ENCODE results near the gene LMAN2L.

Gene LMAN2L

DNA sequence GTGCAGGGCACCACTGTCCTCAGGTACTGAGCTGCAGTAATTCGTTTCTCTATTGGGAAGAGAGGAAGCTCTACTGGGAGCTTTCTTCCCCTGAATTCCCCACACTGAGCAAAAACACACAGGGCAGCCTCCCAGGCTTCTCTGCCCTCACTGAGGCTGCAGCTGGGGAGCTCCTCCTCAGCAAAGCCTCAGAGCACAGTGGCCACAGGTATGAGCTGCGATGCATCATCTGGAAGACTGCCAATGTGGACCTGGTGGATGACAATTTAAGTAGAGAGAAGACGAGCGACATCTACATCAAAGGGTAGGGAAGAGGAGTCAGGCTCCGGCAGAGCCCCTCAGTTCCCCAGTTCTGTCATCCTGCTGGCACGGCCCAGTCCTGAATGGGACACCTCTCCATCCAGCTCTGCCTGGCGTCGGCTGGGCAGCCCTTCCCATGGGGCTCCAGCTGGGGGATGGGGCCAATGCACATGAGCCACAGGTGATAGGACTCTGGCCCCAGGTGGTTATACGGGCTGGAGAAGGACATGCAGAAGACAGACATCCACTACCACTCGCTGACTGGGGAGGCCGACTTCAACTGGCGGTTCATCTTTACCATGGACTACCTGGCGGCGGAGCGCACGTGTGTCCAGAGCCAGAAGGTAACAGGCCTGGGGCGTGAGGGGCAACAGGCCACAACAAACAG is 37.6 kb downstream of the LMAN2L start:
- no peak for DNase-seq

DNA sequence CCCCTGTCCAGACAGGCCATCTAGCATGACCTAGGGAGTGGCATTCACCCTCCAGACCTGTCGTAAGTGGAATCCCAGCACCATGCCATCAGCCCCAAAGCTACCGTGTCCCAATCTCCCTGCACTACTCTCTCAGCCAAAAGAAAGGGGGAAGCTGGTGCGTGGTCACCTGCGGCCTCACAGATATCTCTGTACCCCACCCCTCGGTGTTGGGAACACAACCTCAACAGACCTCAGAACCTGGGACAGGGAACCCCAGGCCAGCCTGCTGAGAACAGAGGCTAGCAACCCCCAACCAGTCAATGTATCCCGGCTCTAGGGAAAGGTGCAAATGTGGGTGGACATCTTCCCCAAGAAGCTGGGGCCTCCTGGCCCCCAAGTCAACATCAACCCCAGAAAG is 38.2 kb downstream of the LMAN2L start:
- no peak for DNase-seq

DNA sequence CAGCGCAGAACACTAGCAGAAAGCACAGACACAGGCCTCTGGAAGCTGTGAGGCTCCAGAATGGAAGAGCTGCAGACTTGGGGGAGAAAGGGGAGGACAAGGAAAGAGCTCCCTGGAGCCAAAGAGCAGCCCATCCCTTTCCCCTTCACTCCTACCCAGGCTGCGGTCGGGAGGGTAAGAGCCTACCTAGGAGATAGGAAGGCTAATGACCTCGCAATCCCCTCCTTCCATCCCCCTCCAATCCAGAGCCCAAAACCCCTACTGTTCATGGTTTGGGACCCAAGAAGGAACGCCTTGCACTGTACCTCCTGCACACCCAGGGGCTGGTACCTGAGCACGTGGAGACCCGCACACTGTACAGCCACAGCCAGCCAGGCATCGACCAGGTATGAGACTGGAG is 39.8 kb downstream of the LMAN2L start:
- no peak for DNase-seq

DNA sequence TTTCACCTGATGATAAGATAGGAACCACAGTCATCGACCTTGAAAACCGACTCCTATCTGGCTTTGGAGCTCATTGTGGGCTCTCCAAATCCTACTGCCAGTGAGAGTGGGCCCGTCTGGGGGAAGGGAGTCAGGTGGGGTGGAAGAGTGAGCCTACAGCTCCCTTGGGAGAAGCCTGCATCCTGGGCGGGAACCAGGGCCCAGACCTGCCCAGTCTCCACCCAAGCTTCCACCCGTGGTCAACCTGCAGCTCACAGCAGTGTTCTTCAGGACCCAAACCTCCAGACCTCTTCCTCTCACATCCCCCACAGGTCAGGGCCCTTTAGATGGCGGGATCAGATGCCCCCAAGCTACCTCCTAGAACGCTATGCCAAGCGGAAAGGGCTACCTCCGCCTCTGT is 40.2 kb downstream of the LMAN2L start:
- DNase-seq: no peak

DNA sequence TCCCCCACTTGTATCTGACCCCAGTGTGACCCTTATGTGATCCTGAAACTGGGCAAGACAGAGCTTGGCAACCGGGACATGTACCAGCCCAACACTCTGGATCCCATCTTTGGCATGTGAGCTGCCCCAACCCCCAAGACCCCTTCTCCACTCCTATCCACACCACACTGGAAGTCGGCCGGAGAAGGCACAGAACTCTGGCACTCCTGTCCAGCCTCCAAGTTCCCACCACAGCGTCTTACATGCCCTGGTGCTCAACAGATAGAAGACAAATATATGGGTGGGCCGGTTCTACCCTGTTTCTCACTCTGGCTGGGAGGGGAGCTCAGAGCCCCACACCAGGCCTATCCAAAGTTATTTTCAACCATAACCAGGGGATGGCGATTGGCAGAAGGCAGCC is 40.8 kb downstream of the LMAN2L start:
- no peak for DNase-seq

DNA sequence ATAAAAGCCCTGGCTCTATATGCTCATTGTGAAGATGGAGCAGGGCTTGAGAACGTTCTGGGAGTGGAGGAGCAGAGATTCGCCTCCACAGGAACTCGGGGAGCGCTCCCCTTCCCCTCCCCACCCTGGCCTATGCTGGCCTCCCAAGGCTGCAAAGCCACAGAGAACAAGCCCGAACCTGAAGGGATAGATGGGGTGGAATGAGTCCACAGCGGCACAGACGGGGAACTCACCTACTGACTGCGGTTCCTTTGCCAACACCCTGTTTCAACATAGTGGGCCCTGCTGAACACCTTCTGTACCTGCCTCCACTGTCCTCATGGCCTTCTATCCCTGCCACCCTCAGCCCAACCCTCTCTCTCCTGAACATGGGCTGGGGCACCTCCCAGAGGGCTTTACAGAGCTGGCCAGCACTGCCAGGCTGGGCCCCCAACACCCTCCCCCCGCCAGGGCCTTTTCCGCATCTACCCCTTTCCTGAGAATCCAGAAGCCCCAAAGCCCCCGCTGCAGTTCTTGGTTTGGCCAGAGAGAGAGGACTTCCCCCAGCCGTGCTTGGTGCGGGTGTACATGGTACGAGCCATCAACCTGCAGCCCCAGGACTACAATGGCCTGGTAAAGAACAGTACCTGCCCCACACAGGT is 41.5 kb downstream of the LMAN2L start:
- DNase-seq: no peak

DNA sequence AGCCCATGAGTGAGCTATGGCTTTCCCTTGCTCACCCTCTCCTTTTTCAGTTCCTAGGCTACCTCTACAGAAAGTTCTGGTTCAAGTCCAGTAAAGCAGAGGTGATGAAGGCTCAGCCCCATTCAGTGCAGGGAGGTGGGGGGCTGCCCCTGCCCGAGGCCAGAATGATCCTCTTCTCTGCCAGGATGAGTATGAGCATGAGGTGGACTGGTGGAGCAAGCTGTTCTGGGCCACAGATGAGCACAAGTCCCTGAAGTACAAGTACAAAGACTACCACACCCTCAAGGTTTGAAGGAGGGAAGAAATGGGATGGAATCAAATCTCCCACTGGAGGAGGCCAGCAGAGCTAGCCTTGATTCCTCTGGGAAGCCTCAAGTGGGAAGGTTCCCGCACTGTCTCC is 42.4 kb downstream of the LMAN2L start:
- no peak for DNase-seq

DNA sequence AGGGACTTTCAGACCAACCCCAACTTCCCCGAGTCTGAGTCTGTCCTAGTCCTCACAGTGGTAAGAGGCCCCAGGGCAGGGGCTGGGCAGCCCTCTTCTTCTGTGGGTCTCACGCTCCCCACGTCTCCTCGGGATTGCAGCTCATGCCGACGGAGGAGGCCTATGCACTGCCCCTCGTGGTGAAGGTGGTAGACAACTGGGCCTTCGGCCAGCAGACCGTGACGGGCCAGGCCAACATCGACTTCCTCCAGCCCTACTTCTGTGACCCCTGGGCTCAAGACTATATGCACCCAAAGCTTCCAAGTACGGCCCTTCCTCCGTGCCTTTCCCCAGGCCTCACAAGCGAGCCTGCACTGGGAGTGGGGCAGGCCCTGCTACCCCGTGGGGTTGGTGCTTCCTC is 44.3 kb downstream of the LMAN2L start:
- no peak for DNase-seq

DNA sequence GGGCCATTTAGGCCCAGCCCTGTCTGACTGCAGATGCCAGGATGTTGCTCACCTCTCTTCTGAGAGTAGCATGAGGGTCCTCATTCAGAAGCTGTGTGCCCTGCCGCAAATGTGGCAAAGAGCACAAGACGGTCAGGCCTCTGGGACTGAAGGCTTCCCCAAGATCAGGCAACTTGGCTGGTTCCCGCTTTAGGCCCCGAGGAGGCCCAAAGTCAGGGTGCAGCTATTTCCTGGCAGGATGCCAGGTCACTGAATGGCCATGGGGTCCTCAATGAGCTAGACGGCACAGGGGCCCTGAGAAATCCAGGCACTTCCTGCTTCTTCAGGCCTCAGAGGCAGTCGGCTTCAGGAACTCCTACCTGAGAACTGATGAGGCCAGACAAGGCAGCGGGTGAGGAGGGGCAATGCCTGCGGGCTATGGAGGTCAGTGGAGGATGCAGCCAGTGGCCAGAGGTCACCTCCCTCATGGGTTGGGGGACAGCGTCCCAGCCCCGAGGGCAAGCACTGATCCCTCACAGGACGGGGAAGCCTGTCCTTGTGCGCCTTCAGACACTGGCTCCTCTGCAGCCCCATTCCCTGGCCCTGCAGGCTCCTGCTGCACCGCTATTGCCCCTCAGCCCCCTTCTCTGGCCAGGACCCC is 44.9 kb downstream of the LMAN2L start:
- DNase-seq: no peak

DNA sequence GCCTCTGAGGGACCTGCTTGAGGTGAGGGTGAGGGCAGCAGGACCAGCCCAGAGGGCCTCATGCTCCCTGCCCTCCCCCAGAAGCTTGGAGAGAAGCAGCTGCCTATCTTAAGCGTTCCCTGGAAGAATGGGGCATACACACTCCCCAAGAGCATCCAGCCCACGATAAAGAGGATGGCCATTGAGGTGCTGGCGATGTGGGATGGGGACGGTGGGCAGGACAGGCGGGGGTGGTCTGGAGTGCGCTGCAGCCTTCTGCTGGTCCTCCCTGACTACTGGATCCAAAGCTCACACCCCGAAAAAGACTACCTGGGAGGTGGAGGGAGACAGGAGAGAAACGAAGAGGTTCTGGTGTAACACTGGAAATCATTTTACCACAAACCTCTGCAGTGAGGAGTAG is 45.6 kb downstream of the LMAN2L start:
- DNase-seq: no peak

DNA sequence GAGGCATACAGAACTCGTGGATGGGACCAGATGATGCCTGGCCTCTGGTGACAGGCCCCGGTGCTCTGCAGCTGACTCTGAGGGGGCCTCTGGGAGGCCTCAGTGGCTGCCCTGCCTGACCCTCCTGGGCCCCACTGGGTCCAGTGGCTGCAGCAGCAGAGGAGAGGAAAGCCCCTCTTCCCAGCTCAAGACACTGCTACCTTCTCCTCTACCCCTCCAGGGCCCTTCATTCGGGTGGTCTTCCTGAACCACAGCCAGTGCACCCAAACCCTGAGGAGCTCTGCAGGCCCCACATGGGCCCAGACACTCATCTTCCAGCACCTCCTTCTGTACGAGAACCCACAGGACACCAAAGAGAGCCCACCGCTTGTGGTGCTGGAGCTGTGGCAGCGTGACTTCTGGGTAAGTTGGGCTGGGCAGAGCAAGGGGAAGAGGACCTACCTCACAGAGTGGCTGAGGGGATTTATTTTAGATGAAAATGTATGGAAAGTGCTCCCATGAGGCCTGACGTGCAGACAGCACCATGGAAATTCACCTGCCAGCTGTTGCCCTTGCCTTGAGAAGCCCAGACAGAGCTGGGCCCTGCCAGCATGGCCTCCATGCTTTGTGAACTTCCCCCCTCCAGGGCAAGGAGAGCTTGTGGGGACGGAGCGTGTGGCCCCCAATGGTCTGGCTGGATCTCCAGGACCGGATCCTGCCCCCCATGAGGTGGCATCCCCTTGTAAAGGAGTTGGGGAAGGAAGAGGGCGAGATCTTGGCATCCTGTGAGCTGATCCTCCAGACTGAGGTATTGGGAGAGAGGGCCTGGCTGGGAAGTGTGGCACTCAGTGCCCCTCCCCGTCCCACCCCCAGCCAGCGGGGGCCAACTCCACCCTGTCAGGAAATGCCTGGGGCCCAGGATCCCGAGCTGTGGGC is 46.3 kb downstream of the LMAN2L start:
- no peak for DNase-seq

DNA sequence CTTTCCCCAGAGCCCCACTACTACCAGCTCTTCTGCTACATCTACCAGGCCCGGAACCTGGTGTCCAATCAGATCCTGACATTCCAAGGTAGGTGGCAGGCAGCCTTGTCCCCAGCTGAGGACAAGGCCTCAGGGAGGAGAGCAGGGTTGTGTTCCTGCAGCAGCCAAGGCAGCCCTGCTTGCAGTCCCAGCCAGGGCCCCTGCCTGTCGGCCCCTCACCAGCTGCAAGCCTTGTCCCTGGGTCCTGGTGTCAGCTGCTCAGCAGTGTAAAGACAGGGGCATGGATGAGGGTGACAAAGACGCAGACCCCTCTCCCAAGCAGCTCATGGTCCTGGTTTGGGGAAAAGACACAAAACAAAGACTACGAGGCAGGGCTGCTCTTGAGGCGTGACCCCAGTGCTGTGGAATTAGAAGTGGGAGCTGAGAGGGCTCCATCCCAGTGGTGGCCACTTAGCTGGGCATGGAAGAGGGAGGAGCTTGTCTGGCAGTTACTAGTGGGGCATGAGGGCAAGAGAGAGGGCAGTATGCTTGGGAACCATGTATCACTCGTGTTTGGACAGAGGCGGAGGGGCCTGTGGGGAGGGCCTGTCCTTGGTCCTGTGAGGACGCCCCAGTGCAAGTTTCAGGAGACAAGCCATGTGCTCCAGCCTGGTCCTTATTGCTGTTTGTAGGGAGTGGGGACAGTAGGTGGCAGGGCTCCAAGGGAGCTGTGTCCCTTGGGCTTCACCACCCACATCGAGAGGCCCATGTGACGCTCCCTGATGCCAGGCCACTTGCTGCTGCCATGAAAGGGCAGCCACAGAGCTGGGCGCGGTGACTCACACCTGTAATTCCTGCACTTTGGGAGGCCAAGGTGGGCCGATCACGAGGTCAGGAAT is 47.5 kb downstream of the LMAN2L start:
- DNase-seq: no peak

DNA sequence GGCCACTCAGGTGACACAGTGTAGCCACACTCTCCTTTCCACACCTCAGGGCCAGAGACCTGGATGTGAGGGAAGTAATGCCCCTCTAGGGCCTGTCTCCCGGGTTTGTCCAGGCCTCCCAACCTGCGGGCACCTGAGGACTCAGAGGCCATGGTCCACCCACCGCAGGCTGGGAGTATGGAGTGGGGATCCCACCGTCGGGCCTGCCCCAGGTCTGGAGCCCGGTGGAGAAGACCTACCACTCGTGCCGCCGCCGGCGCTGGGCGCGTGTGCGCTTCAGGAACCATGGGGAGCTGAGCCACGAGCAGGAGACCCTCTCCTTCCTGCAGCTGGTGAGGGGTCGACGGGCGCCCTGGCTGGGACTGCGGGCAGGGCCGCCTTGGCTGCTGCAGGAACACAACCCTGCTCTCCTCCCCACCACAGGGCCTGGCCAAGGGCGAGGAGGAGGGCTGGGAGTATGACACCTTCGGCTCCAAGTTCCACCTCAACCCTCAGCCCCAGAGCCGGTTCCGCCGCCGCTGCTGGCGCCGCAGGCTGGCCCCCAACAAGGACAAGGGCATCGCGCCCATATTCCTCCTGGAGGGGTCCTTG is 48.7 kb downstream of the LMAN2L start:
- no peak for DNase-seq

DNA sequence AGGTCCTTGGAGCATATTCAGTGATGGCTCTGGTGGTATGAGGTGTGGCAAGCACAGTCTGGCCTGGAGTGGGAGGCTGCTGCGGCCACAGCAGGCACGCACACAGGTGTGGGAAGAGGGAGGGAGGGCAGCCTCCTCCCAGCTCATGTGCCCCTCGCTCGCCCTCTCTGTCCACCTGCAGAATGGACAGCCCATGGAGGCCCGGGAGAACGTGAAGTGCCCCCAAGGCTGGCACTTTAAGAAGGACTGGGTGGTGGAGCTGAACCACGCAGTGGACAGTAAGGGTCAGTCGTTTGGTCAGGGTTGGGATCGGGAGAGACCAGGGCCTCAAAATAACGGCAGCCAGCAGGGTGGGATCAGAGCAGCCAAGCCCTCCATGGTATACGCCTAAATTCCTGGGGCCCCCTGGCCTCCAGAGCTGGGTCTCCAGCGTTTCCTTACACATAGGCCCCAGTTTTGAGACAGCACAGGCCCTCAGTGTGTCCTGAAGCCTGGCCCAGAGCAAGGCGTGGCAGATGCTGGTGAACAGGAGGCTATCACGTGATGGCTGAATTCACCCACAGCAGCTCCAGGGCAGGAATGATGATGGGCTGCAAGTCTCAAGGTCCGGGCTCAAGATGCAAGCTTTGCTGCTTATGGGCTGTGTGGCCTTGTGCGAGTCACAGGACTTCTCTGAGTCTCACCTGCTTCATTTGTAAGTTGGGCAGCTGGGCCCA is 49.4 kb downstream of the LMAN2L start:
- no peak for DNase-seq

DNA sequence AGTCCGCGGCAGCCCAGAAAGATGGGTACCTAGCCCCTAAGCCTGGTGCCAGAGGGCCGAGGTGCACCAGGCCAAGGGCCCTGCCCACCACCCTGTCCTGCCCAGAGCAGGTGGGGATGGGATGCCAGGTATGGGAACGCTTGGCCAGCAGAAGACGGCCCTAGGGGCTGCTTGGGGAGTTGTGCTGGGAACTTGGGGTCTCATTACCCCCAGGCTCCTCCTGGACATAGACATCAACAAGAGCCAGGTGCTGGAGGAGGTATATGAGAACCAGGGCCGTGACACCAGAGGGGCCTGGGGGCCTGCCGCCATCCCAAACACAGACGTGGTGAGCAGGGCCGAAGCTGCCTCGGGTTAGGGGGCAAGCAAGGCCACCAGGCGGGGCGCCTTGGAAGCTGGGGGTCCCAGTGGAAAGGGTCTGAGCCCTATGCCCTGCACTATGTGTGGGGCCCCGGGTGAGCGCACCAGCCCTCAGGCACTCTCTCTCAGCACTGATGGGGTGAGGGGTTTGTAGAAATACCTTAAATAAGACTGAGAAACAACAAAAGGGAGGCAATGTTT is 50.4 kb downstream of the LMAN2L start:
- DNase-seq: no peak

DNA sequence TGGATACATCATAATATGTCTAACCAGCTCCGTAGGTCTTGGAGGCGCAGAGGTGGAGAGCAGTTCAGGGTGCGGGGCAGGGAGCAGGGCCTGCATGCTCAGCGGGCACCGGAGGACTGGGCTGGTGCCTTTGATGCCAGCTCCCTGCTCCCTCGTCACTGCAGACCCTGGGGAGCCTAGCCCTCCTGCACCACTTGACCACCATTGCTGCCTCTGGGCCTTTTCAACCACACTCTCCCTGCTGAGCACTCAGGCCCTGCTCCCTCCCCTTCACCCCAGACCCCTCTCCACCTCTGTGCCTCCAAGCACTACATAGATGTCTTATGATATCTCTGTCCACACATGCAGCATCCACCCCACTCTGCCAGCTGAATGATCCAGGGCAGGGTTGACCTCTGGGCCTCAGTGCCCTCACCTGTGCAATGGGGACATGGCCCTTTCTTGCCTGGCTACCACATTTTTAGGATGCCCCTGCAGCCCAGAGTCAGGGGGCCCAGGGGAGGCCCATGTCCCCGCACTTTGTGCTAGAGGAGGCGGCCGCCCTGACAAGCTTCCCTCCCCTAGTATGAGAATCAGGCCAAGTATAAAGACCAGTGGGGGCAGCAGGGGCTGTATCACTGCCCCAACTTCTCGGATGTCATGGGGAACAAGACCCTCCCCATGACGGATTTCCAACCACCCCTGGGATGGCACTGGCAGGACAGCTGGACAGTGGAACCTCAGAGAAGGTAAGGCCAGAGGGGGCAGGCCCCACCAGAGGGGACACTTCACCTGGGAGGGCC is 51.0 kb downstream of the LMAN2L start:
- DNase-seq: no peak

DNA sequence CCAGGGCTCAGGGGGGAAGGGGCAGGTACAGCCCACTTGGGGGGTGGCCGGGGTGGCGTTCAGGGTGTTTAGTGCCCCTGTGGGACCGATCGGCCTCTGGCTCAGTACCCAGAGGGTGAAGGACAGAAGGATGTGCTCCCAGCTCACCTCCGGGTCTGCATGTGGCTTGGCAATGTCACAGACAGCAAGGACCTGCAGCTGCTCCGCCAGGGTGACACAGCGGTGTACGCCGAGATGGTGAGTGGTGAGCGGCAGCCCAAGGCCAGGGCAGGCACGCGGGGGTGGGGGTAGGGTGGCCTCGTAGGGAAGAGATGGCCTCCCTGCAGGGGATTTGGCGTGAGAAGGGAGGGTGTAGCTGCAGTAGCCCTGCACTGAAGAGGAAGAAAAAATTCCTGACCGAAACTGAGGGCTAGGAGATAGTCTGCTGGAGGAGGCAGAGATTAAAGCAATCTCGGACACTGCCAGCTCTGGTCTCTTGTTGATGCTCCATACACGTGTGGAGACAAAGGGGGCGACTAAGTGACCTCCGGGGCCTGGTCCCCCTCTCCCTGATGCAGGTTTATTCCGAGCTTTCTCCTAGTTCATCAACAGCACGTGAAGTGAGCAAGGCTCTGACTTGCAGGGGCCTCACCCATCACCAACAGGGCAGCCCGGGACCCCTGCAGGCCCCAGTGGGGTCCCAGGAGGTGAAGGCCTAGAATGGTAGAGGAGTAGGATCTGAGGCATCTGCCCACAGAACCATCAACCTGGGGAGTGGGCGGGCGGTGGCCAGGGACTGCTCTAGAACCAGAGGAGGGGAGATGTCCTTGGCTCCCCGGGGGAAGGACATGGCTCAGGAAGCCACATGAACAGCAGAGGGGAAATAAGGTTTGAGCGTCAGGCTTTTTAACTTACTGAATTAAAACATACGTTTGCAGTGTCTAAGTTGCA is 51.9 kb downstream of the LMAN2L start:
- DNase-seq: no peak

DNA sequence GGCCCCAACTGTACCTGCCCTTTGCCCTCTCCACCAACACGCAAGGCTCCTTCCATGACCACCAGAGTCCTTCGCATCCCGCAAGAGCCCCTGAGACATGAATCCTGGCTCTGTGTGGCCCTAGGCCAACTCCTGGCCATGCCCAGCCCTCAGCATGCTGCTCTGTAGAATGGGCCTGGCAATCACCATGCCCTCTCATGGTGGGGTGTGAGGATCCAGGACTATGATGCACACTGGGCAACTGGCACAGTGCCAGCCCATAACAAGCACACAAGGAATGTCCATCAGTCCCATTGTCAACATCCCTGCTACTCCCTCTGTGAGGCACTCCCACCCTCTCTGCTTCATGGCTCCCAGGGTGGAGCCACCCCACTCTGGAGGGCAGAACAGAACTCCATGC is 52.6 kb downstream of the LMAN2L start:
- DNase-seq: no peak
